ENCODE measurements around the gene FAM180B. TPM values are rescaled to one million over a fixed set of nuclear protein-coding genes. Genes with fewer than 3 reads are reported as not detected.
"Not testable (repeated sequence)": the region's sequence is repeated elsewhere in the genome, so short reads cannot be mapped to it uniquely, and the experiment has no call there.

FAM180B gene
- total RNA-seq: not detected in 2 replicates

- no peak for DNase-seq (ENCODE audit: extremely low read depth, low read depth, low spot score)
Measured at GRCh38 chr11:47586098-47586855, at the start of gene FAM180B. Gene FAM180B (plus strand): TSS chr11:47586678. CDS start chr11:47586769, 91 bp downstream.

- no peak for DNase-seq (ENCODE audit: extremely low read depth, low read depth, low spot score)
Measured at GRCh38 chr11:47536915-47537314, 49.6 kb upstream of the FAM180B start.

GRCh38 chr11:47538741-47539565, 47.5 kb upstream of the FAM180B start:
- no peak for DNase-seq (ENCODE audit: extremely low read depth, low read depth, low spot score)

- no peak for DNase-seq (ENCODE audit: extremely low read depth, low read depth, low spot score)
Measured at GRCh38 chr11:47539681-47540039, 46.8 kb upstream of the FAM180B start.

- DNase-seq (ENCODE audit: extremely low read depth, low read depth, low spot score): no peak
Measured at GRCh38 chr11:47541070-47541469, 45.4 kb upstream of the FAM180B start.

GRCh38 chr11:47545298-47545697, 41.2 kb upstream of the FAM180B start:
- no peak for DNase-seq (ENCODE audit: extremely low read depth, low read depth, low spot score)

- not testable (repeated sequence) for DNase-seq (ENCODE audit: extremely low read depth, low read depth, low spot score)
Measured at GRCh38 chr11:47546274-47546673, 40.2 kb upstream of the FAM180B start.

- no peak for DNase-seq (ENCODE audit: extremely low read depth, low read depth, low spot score)
Measured at GRCh38 chr11:47550288-47551047, 36.0 kb upstream of the FAM180B start.

GRCh38 chr11:47551086-47551485, 35.4 kb upstream of the FAM180B start:
- DNase-seq (ENCODE audit: extremely low read depth, low read depth, low spot score): no peak

- DNase-seq (ENCODE audit: extremely low read depth, low read depth, low spot score): no peak
Measured at GRCh38 chr11:47552056-47552565, 34.4 kb upstream of the FAM180B start.

- no peak for DNase-seq (ENCODE audit: extremely low read depth, low read depth, low spot score)
Measured at GRCh38 chr11:47552566-47553405, 33.7 kb upstream of the FAM180B start, which contains the start of gene CELF1. Gene CELF1 (minus strand): TSS chr11:47553132. CDS start chr11:47499523, 53,609 bp downstream.

GRCh38 chr11:47553406-47553743, 33.1 kb upstream of the FAM180B start:
- no peak for DNase-seq (ENCODE audit: extremely low read depth, low read depth, low spot score)

- not testable (repeated sequence) for DNase-seq (ENCODE audit: extremely low read depth, low read depth, low spot score)
Measured at GRCh38 chr11:47557004-47557403, 29.5 kb upstream of the FAM180B start.

GRCh38 chr11:47558695-47559094, 27.8 kb upstream of the FAM180B start:
- DNase-seq (ENCODE audit: extremely low read depth, low read depth, low spot score): no peak

- DNase-seq (ENCODE audit: extremely low read depth, low read depth, low spot score): no peak
Measured at GRCh38 chr11:47560426-47560825, 26.1 kb upstream of the FAM180B start.

- DNase-seq (ENCODE audit: extremely low read depth, low read depth, low spot score): not testable (repeated sequence)
Measured at GRCh38 chr11:47562393-47562792, 24.1 kb upstream of the FAM180B start.

- DNase-seq (ENCODE audit: extremely low read depth, low read depth, low spot score): not testable (repeated sequence)
Measured at GRCh38 chr11:47564366-47564765, 22.1 kb upstream of the FAM180B start.

- DNase-seq (ENCODE audit: extremely low read depth, low read depth, low spot score): no peak
Measured at GRCh38 chr11:47564933-47565339, 21.5 kb upstream of the FAM180B start.

- DNase-seq (ENCODE audit: extremely low read depth, low read depth, low spot score): no peak
Measured at GRCh38 chr11:47565340-47566148, 20.9 kb upstream of the FAM180B start, which contains the start of gene PTPMT1. Gene PTPMT1 (plus strand): TSS chr11:47565599. CDS start chr11:47565623, 24 bp downstream.
